DOHH2 (cell line): ENCODE data around the gene FOXN1.

Experiments
- H3F3A ChIP-seq: fragments of 200-600 bp; sonication (generic), shearing (Covaris generic); 2 replicates; pipeline ENCODE4 v1.6.0; 2016; ENCODE audit warnings: antibody characterized with exemption, mild to moderate bottlenecking; ENCODE audit not compliant: control insufficient read depth, insufficient read depth
- H3K27ac ChIP-seq: fragments of 200-600 bp; sonication (generic); 2 replicates; pipeline ENCODE4 v1.5.1; 2014; ENCODE audit warnings: low read depth, mild to moderate bottlenecking, low read length, moderate library complexity
- H3K27me3 ChIP-seq: fragments of 200-600 bp; sonication (generic); 2 replicates; pipeline ENCODE4 v1.6.1; 2014; ENCODE audit warnings: mild to moderate bottlenecking, low read length, mixed read lengths; ENCODE audit not compliant: control insufficient read depth
- H3K36me3 ChIP-seq: fragments of 200-600 bp; sonication (generic); 2 replicates; pipeline ENCODE4 v1.6.1; 2014; ENCODE audit warnings: mild to moderate bottlenecking, low read length, moderate library complexity, mixed read lengths; ENCODE audit not compliant: control insufficient read depth
- H3K4me1 ChIP-seq: fragments of 200-600 bp; sonication (generic); 2 replicates; pipeline ENCODE4 v1.6.1; 2014; ENCODE audit warnings: mild to moderate bottlenecking, low read length, mixed read lengths; ENCODE audit not compliant: control insufficient read depth
- H3K4me2 ChIP-seq: fragments of 200-600 bp; sonication (generic); 2 replicates; pipeline ENCODE4 v1.6.0; 2014; ENCODE audit warnings: mild to moderate bottlenecking, low read length, moderate library complexity
- H3K4me3 ChIP-seq: fragments of 200-600 bp; sonication (generic); 2 replicates; pipeline ENCODE4 v1.5.1; 2014; ENCODE audit warnings: mild to moderate bottlenecking, low read length, mixed read lengths
- H3K79me2 ChIP-seq: fragments of 200-600 bp; sonication (generic); 2 replicates; pipeline ENCODE4 v1.6.1; 2014; ENCODE audit warnings: mild to moderate bottlenecking, low read length, mixed read lengths; ENCODE audit not compliant: control insufficient read depth
- H3K9me2 ChIP-seq: fragments of 200-600 bp; sonication (generic); replicated peaks from 2 replicates; pipeline ENCODE4 v1.6.1; 2014; ENCODE audit warnings: mild to moderate bottlenecking, low read length, mixed read lengths; ENCODE audit not compliant: control insufficient read depth
- H3K9me3 ChIP-seq: fragments of 200-600 bp; sonication (generic); 2 replicates; pipeline ENCODE4 v1.6.1; 2014; ENCODE audit warnings: antibody characterized with exemption, low read length, mixed read lengths; ENCODE audit not compliant: control insufficient read depth, insufficient read depth
- H4K20me1 ChIP-seq: fragments of 200-600 bp; sonication (generic); 2 replicates; pipeline ENCODE4 v1.6.0; 2014; ENCODE audit warnings: low read depth, mild to moderate bottlenecking, antibody characterized with exemption, low read length, moderate library complexity; ENCODE audit not compliant: control insufficient read depth, insufficient read depth
- EZH2phosphoT487 ChIP-seq: fragments of 200-600 bp; sonication (generic); IDR thresholded peaks from 2 replicates; pipeline ENCODE4 v1.6.1; 2017; ENCODE audit warnings: borderline replicate concordance, mild to moderate bottlenecking, antibody characterized with exemption, low read length, moderate library complexity, mixed read lengths
- TF ChIP-seq, protein P1 (sequence below): fragments of 200-600 bp; sonication (generic); IDR thresholded peaks from one replicate; pipeline ENCODE4 v1.5.1; 2014; ENCODE audit warnings: antibody characterized with exemption, mild to moderate bottlenecking, low read depth, low read length; ENCODE audit not compliant: poor library complexity, severe bottlenecking

Gene FOXN1

DNA sequence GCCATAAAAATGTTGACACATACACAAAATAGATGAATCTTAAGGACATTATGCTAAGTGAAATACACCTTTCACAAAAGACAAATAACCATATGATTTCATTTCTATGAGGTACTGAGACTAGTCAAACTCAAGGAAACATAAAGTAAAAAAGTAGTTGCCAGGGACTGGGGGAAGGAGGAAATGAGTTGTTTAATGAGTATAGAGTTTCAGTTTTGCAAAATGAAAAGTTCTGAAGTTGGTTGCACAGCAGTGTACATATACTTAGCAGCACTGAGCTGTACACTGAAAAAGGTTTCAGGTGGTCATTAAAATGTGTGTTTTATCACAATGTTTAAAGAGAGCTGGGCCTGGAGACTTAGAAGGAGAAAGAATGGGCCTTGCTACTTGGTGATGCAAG lies 37.4 kb upstream of the FOXN1 start:
- H3K36me3 ChIP-seq, result no peaks in the 10 kb centered on the region
- TF ChIP-seq, protein P1, sequence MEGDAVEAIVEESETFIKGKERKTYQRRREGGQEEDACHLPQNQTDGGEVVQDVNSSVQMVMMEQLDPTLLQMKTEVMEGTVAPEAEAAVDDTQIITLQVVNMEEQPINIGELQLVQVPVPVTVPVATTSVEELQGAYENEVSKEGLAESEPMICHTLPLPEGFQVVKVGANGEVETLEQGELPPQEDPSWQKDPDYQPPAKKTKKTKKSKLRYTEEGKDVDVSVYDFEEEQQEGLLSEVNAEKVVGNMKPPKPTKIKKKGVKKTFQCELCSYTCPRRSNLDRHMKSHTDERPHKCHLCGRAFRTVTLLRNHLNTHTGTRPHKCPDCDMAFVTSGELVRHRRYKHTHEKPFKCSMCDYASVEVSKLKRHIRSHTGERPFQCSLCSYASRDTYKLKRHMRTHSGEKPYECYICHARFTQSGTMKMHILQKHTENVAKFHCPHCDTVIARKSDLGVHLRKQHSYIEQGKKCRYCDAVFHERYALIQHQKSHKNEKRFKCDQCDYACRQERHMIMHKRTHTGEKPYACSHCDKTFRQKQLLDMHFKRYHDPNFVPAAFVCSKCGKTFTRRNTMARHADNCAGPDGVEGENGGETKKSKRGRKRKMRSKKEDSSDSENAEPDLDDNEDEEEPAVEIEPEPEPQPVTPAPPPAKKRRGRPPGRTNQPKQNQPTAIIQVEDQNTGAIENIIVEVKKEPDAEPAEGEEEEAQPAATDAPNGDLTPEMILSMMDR, result no peak
- no peak for TF ChIP-seq EZH2phosphoT487
- H3K4me2 ChIP-seq, result no peak overlapping the region

DNA sequence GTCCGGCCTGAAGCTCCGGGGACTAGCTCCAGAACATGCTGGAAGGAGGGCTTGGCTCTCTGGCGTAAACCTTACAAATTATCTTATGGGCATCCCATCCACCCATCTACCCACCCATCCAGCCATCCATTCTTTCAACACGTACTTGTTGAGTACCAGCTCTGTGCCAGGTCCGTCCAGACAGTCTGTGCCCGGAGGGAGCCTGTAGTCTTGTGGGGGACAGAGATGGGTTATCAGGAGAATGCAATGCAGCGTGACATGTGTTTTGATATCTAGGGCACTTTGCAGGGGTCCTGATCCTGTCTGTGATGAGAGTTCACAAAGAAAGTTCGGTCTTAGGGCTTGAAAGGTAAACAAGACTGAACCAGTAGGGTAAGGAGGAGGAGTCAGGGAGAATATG lies 36.8 kb upstream of the FOXN1 start:
- Histone ChIP-seq H3K9me2 (no peaks in the 10 kb centered on the region), H3K27me3 (0 out of 2 replicates have a peak, but pooled peaks cover 6% of the 10 kb centered on the region), H3K4me2 (no peak overlapping the region), H3K79me2 (no peaks in the 10 kb centered on the region), H3F3A (no peaks in the 10 kb centered on the region), H3K27ac (no peak overlapping the region), H3K36me3 (no peaks in the 10 kb centered on the region), H3K4me1 (no peaks in the 10 kb centered on the region), H3K9me3 (no peaks in the 10 kb centered on the region), H3K4me3 (no peak overlapping the region), H4K20me1 (no peaks in the 10 kb centered on the region)
- TF ChIP-seq EZH2phosphoT487, result no peak
- TF ChIP-seq, protein P1, result no peak

More for the DNA sequence above, 37.4 kb upstream of the FOXN1 start:
- Histone ChIP-seq H3F3A (no peaks in the 10 kb centered on the region), H3K9me3 (no peaks in the 10 kb centered on the region), H3K4me1 (no peaks in the 10 kb centered on the region), H3K9me2 (no peaks in the 10 kb centered on the region), H3K79me2 (no peaks in the 10 kb centered on the region), H3K27ac (no peak overlapping the region), H4K20me1 (no peaks in the 10 kb centered on the region), H3K27me3 (peaks cover 6% of the 10 kb centered on the region; the same call in 1 of the 2 replicates), H3K4me3 (no peak overlapping the region)

DNA sequence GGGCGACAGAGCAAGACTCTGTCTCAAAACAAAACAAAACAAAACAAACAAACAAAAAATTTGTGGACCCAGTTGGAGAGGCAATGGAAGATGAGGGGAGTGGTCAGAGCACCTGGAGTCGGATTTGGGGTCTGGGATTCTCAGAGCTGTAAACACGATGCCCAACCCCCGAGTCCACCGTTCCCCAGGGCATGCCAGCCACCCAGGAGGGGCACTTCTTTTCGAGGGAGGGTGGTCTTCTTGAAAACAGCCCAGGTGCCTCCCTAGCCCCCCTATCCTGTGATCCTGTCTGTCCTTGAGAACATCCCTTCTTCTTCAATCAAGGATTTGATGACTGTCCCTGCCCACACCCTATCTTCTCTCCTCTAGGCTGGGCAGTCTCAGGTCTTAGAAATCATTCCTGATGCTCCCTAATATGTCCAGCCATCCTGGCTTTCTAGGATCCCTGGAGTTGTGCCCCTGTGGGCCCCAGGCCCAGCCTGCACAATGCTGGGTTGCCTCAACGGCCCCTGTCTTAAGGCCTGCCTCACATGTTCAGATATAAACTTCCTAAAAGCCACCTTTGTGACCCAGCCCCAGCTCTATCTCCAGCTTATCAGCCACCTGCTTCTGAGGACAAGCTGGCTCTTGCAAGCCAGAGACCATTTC lies 35.8 kb upstream of the FOXN1 start:
- H3K27ac ChIP-seq, result no peak overlapping the region

More for the DNA sequence above, 35.8 kb upstream of the FOXN1 start:
- H3K27me3 ChIP-seq, result peaks cover 7% of the 10 kb centered on the region; the same call in 1 of the 2 replicates
- TF ChIP-seq, protein P1, result no peak
- TF ChIP-seq EZH2phosphoT487, result no peak
- H3K79me2 ChIP-seq, result no peaks in the 10 kb centered on the region
- no peaks in the 10 kb centered on the region for H3F3A ChIP-seq
- no peaks in the 10 kb centered on the region for H3K9me2 ChIP-seq
- H3K4me2 ChIP-seq, result no peak overlapping the region
- H3K9me3 ChIP-seq, result no peaks in the 10 kb centered on the region
- H3K4me1 ChIP-seq, result no peaks in the 10 kb centered on the region
- H4K20me1 ChIP-seq, result no peaks in the 10 kb centered on the region
- no peaks in the 10 kb centered on the region for H3K36me3 ChIP-seq
- H3K4me3 ChIP-seq, result no peak overlapping the region
